GM10847 (cell line): ENCODE data around the gene CPNE5.

ENCODE experiments used
- POLR2A ChIP-seq: IDR thresholded peaks from 2 replicates; pipeline ENCODE4 v1.6.1; 2011; ENCODE audit not compliant: insufficient read length; ENCODE audit errors: extremely low read depth

CPNE5 gene

GRCh38 chr6:36847991-36848390, 8.7 kb upstream of the CPNE5 start:
- no peak for TF ChIP-seq POLR2A

DNA sequence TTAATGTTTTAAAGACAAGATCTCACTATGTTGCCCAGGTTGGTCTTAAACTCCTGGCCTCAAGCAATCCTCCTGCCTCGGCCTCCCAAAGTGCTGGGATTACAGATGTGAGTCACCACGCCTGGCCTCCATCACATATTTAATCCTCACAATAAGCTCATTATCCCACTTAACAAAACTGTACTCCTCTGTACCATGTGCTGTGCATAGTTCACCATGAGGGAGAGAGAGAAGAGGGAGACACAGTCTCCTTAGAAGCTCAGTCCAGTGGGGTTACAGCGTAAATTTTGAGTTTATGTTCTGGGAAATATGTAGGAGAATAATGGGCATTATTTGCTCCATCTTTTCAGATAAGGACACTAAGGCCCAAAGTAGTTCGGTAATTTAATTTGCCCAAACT, 7.9 kb upstream of the CPNE5 start:
- TF ChIP-seq POLR2A = no peak

GRCh38 chr6:36845233-36845632, 6.0 kb upstream of the CPNE5 start:
- TF ChIP-seq POLR2A = no peak

- no peak for TF ChIP-seq POLR2A
Observed at GRCh38 chr6:36844232-36845170, 5.3 kb upstream of the CPNE5 start.

GRCh38 chr6:36843170-36843569, 3.9 kb upstream of the CPNE5 start:
- TF ChIP-seq POLR2A = no peak

GRCh38 chr6:36841756-36842155, 2.5 kb upstream of the CPNE5 start:
- no peak for TF ChIP-seq POLR2A

GRCh38 chr6:36840432-36841403, 1.5 kb upstream of the CPNE5 start:
- no peak for TF ChIP-seq POLR2A

DNA sequence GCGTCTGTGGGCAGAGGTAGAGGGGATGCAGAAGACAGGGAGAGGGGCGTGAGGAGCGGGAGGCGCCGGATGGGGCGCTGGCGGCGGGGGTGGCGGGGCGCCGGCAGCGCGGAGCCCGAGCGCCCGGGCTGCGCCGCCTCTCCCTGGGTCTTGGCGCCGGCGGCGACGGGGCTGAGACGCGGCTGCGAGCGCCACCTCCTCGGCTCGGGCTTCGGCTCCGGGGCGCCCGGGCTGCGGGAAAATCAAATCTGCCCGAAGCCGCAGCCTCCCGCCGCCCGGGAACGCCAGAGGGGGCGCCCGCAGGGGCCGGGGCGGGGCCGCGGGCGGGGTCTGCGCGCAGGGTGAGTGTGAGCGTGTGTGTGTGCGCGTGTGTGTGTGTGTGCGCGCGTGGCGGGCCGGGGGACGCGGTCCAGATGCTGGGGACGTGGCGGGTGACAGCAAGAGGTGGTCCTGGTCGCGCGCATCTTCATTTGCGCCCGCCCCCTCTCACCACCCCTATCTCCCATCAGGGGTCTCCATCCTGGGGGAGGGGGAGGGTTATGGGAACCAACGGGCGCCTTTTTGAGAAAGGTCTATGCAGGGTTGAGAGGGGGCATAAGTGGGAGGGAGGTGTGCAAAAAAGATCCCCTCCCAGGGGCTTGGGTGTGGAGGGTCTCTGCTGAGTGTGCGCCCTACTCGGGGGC, 646 bp upstream of the CPNE5 start:
- no peak for TF ChIP-seq POLR2A

DNA sequence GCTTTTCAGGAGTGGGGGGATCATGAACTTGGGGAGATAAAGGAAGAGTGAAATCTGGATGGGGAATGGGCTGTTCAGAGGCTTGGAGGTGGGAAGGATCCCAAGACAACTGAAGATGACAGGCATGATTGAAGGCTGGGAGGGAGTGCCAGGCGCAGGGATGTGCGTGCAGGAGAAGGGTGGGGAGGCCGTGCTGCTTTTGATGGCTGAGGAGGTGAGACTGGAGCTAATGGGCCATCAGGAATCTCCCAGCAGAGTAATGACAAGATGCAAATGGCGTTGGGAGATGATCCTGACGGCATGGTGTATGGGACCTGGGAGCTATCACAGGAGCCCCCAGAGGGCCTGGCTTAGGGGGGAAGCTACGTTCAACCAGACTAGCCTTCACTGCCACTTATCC, 1.6 kb downstream of the CPNE5 start:
- TF ChIP-seq POLR2A = no peak

DNA sequence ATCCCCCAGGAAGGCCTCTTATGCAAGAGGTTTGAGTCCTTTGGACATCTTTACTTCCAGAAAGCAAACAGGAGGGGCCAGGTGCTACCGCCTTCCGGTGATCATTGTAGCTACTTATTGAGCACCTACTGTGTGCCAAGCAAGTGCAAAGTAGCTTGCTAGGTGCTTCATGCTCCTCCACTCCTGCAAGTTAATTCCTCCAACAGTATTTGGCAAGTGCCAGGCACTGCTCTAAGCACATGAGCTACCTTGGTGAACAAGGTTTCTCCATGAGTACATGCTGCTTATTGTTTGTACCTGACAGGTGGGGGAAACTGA, 2.3 kb downstream of the CPNE5 start:
- TF ChIP-seq POLR2A = no peak

GRCh38 chr6:36836111-36837021, 2.9 kb downstream of the CPNE5 start:
- no peak for TF ChIP-seq POLR2A

DNA sequence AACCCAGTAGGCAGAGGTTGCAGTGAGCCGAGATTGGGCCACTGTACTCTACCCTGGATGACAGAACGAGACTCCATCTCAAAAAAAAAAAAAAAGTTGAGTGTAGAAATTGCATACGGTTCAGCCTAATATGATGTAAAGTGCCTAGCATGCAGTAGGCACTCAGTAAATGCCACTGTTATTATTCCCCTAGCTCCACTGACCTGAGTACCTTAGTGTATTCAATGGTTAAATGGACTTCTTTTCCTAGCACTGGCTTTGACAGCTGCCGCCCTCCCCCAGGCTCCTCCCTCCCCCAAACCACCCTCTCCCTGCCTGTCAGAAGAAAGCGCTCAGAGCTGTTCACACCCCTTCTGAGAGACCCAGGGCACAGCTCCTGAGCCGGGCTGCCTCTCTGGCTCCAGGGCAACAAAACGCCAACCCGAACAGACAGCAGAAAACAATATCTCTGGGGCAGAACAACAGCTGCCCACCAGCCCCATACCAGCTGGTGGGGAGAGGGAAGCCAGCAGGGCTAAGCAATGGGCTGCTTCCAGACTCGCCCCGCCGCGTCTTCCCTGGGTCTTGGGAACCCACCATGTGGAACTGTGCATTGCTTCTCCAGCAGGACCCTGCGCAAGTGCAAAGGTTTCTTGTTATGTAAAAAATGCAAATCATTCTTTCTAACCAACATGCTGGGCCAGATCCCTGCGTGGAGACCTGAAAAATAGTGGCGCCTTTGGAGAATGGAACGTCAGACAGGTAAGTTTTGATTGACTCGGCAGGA, 4.5 kb downstream of the CPNE5 start:
- no peak for TF ChIP-seq POLR2A

GRCh38 chr6:36833182-36833789, 6.0 kb downstream of the CPNE5 start:
- no peak for TF ChIP-seq POLR2A

GRCh38 chr6:36832313-36832712, 6.9 kb downstream of the CPNE5 start:
- TF ChIP-seq POLR2A = no peak

- TF ChIP-seq POLR2A = no peak
Observed at GRCh38 chr6:36830577-36830976, 8.7 kb downstream of the CPNE5 start.
